HG02642 (cell line): ENCODE data around the gene PLPPR3.
"Not testable (repeated sequence)": the region's sequence is repeated elsewhere in the genome, so short reads cannot be mapped to it uniquely, and the experiment has no call there.

Experiments
- ATAC-seq: cut with Tn5 transposase; IDR thresholded peaks from one replicate; pipeline ENCODE4 v1.9.1; 2021; ENCODE audit warnings: mild to moderate bottlenecking; ENCODE audit not compliant: unreplicated experiment, poor library complexity

The PLPPR3 gene

DNA sequence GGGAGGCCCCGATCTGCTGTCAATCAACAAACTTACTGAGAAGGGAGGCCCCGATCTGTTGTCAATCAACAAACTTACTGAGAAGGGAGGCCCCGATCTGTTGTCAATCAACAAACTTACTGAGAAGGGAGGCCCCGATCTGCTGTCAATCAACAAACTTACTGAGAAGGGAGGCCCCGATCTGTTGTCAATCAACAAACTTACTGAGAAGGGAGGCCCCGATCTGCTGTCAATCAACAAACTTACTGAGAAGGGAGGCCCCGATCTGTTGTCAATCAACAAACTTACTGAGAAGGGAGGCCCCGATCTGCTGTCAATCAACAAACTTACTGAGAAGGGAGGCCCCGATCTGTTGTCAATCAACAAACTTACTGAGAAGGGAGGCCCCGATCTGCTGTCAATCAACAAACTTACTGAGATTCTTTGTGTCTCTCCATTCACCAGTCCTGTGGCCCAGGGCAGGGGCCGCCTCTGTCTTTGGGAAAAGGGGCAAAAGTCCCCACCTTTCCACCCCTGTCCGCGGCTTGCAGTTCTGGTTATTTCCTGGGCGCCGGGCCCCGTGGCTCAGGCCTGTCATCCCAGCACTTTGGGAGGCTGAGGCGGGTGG lies 32.0 kb upstream of the PLPPR3 start:
- ATAC-seq = not testable (repeated sequence)

GRCh38 chr19:853014-853585 lies 31.3 kb upstream of the PLPPR3 start:
- no peak for ATAC-seq

DNA sequence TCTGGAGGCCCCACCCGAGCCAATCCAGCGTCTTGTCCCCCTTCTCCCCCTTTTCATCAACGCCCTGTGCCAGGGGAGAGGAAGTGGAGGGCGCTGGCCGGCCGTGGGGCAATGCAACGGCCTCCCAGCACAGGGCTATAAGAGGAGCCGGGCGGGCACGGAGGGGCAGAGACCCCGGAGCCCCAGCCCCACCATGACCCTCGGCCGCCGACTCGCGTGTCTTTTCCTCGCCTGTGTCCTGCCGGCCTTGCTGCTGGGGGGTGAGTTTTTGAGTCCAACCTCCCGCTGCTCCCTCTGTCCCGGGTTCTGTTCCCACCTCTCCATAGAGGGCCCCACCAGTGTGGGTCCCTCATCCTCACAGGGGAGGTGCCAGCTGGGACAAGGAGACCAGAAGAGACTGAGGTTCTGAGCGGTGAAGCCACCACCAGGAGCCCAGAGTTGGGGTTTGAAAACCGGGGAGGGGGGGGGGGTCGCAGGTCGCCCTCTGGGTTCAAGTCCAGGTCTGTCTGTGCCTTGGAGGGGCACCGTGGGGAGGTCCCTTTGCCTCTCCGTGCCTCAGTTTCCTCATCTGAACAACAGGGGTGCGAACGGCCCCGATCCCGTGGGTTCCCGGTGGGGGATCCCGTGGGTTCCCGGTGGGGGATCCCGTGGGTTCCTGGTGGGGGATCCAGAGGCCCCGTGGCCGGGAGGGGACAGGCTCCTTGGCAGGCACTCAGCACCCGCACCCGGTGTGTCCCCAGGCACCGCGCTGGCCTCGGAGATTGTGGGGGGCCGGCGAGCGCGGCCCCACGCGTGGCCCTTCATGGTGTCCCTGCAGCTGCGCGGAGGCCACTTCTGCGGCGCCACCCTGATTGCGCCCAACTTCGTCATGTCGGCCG lies 30.6 kb upstream of the PLPPR3 start, which contains the start of gene ELANE:
Gene ELANE, plus strand, starts transcription at position 168 of the 878 bp plus-strand sequence. Its CDS starts 26 bp downstream, at position 194.
- no peak for ATAC-seq

DNA sequence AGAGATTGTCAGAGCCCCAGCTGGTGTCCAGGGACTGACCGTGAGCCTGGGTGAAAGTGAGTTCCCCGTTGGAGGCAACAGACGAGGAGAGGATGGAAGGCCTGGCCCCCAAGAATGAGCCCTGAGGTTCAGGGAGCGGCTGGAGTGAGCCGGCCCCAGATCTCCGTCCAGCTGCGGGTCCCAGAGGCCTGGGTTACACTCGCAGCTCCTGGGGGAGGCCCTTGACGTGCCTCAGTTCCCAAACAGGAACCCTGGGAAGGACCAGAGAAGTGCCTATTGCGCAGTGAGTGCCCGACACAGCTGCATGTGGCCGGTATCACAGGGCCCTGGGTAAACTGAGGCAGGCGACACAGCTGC lies 29.2 kb upstream of the PLPPR3 start:
- ATAC-seq = no peak

DNA sequence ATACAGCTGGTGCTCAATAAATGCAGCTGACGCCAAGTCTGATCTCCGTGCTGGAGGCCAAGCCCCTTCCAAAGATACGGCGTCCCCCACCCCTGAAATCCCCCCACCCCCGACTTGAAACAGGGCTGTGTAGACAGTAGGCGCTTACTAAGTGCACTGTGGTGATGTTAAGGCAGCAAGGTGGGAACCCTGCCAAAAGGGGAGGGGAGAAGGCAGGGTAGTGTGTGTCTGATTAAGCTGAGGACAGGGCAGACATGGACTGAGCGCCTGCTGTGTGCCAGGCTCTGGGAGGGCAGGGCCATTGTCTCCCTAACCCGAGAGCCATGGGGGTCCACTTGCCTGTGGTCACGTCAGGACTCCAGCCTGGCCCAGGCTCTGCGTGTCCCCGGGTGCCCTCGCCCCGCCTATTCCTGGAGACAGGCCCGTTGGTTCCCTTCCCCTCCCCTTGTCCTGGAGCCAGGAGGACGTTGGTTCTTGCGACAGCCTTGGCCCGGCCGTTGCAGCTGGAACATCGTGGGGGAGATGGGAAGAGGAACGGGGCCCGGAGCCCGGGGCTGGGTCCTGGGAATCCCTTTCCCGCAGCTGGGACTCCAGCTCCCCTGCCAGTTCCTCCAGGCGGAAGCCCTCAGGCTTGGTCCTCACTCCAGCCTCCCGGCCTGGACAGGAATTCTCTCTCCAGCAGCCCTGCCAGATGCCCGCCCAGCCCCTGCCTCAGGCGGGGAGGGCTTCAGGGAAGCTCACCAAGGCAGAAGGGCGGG lies 28.6 kb upstream of the PLPPR3 start:
- ATAC-seq = no peak

- ATAC-seq = not testable (repeated sequence)
These were observed 27.4 kb upstream of the PLPPR3 start for GRCh38 chr19:849195-849594.

DNA sequence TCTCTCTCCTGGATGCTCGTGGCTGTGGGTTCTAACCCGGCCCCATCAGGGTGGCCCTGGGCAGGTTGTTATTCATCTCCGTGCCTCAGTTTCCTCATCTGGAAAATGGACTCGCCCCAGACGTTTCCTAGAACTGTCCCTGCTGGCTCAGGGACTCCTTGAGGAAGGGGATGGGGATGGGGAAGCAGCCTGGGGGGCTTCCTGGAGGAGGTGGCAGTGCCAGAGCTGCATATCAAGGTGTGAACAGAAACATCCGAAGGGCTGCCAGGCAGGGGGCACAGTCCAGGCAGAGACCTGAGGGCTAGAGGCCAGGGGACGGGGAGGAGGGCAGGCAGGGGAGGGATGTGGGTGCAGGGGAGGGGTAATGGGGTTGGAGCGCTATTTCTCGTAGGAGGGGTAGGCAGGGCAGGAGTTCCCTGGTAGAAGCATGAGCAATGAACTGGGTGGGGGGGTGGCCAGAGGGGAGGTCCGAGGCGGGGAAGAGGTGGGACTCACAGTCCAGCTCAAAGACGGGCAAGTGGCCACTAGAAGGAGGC lies 26.7 kb upstream of the PLPPR3 start:
- no peak for ATAC-seq

- ATAC-seq = no peak
These were observed 24.2 kb upstream of the PLPPR3 start for GRCh38 chr19:845707-846521.

DNA sequence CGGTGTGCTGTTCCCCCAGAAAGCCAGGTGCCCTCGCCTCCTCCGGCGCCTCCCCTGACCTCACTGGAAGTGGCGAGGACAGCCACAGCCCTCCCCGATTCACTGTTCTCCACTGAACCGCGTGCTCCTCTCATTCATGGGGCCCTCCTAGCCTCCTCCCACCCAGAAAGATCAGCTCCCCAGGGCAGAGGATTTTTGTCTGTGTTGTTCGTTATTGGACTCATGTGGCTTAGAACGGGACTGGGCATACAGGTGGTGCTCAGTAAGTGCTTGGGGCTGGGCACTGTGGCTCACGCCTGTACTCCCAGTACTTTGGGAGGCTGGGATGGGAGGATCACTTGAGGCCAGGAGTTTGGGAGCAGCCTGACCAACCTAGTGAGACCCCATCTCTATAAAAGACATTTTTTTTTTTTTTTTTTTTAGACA lies 22.8 kb upstream of the PLPPR3 start:
- ATAC-seq = no peak

DNA sequence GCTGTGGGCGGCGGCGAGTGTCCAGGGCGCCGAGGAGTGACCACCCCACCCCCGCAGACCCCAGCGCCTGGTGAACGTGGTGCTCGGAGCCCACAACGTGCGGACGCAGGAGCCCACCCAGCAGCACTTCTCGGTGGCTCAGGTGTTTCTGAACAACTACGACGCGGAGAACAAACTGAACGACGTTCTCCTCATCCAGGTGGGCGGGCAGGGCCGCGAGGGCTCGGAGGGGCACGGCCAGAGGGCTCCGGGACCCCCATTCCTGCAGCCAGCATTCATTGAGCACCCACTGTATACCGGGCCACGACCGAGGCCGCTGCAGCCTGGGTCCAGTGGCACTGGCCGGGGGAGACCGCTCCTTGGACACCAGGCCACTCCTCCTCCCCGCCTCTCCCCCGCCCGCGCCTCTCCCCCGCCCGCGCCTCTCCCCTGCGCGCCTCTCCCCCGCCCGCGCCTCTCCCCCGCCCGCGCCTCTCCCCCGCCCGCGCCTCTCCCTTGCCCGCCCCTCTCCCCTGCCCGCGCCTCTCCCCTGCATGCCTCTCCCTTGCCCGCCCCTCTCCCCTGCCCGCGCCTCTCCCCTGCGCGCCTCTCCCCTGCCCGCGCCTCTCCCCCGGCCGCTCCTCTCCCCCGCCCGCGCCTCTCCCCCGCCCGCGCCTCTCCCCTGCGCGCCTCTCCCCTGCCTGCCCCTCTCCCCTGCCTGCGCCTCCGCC lies 22.2 kb upstream of the PLPPR3 start:
- ATAC-seq = no peak

DNA sequence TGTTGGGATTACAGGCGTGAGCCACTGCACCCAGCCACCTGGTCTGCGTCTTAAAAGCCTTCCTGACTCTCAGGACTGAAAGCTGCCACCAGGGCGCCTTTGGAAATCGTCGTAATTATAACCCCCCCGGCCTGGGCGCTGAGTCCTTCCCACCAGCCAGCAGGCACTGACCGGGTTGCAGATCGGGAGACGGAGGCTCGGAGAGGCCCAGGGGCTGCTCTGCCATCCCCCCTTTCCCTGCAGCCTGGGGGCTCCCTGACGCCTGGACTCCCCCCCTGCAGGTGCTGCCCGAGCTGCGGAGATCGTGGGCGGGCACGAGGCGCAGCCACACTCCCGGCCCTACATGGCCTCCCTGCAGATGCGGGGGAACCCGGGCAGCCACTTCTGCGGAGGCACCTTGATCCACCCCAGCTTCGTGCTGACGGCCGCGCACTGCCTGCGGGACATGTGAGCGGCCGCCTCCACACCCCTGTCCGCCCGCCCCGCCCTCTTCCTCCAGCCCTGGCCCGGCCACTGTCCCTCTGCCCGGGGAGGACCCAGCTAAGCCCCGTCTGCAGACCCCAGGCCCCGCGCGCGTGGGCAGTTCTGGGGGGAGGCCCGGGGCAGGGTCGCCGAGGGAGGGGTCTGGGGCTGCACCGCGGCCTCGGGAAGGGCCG lies 21.6 kb upstream of the PLPPR3 start:
- no peak for ATAC-seq

DNA sequence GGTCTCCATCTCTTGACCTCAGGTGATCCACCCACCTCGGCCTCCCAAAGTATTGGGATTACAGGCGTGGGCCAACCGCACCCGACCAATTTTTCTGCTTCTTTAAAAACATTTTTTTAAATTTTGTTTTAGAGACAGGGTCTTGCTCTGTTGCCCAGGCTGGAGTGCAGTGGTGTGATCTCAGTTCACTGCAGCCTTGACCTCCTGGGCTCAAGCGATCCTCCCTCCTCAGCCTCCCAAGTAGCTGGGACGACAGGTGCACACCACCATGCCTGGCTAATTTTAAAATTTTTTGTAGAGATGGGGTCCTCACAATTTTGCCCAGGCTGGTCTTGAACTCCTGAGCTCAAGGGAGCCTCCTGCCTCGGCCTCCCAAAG lies 21.0 kb upstream of the PLPPR3 start:
- not testable (repeated sequence) for ATAC-seq

DNA sequence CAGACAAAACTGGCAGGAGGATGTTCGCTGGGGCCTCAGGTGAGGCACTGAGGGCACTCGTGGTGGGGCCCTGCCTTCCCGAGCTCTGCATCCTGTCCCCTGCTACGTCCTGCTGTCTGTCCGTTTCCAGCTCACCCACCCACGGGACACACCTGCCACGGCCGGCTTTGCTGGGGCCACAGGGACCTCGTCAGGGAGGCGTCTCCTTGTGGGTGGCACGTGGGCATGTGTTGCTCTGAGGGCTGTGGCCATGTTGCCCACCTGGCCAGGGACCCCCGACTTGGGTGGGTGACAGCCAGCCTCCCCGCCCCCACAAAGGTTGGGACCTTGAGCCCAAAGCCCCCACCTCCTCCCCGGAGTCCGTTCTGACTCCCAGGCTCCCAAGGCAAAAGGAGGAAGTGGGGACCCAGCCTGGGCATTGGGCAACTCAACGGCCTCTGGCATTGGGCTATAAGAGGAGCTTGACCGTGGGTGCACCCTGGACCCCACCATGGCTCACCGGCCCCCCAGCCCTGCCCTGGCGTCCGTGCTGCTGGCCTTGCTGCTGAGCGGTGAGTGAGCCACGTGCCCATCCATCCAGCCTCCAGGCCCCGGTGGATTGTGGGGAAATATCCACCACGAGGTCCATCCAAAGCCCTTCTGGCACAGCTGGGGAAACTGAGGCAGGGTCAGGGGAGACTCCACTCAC lies 18.9 kb upstream of the PLPPR3 start, which contains the start of gene PRTN3:
Gene PRTN3, plus strand, starts transcription at position 481 of the 688 bp plus-strand sequence. Its CDS starts 10 bp downstream, at position 491.
- ATAC-seq = no peak

- no peak for ATAC-seq
These were observed 13.6 kb upstream of the PLPPR3 start for GRCh38 chr19:835210-835810.

- ATAC-seq = no peak
These were observed 12.5 kb upstream of the PLPPR3 start for GRCh38 chr19:834216-834615.

DNA sequence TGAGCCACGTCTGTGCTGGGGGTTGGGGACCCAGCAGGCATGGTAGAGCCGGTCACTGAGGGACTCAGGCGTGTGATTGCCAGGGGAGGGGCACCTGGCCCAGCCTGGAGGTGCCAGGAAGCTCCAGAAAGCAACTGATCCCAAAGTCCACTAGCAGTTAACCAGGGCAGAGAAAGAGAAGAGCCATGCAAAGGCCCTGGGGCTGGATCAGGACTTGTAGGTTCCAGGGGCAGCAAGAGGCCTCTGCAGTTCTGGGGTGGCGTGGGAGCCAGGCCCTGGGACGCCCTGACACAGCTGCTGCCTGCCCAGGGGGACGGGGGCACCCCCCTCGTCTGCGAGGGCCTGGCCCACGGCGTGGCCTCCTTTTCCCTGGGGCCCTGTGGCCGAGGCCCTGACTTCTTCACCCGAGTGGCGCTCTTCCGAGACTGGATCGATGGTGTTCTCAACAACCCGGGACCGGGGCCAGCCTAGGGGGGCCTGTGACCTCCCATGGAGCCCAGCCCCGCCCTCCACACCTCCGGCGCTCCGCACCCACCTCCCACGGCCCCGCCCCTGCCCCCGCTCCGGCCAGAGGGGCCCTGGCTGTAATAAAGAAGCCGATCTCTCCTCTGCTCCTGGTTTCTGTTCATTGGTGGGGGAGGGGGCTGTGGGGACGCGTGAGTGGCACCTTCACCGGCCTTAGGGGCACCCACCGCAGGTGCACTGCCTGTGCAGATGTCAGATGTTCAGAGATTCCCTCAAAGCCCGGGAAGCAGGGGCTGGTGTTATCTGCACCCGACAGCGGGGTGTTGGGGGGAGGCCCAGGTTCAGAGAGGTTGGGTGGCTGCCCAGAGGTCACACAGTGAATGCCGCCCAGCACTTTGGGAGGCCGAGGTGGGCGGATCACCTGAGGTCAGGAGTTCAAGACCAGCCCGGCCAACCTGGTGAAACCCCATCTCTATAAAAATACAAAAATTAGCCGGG lies 9.9 kb upstream of the PLPPR3 start:
- no peak for ATAC-seq
